GM19043 (cell line): ENCODE measurements around the gene NR2E1.

Experiments
- ATAC-seq: cut with Tn5 transposase; IDR thresholded peaks from one replicate; pipeline ENCODE4 v1.9.1; 2021; ENCODE audit warnings: low read depth; ENCODE audit not compliant: unreplicated experiment

NR2E1 gene

DNA sequence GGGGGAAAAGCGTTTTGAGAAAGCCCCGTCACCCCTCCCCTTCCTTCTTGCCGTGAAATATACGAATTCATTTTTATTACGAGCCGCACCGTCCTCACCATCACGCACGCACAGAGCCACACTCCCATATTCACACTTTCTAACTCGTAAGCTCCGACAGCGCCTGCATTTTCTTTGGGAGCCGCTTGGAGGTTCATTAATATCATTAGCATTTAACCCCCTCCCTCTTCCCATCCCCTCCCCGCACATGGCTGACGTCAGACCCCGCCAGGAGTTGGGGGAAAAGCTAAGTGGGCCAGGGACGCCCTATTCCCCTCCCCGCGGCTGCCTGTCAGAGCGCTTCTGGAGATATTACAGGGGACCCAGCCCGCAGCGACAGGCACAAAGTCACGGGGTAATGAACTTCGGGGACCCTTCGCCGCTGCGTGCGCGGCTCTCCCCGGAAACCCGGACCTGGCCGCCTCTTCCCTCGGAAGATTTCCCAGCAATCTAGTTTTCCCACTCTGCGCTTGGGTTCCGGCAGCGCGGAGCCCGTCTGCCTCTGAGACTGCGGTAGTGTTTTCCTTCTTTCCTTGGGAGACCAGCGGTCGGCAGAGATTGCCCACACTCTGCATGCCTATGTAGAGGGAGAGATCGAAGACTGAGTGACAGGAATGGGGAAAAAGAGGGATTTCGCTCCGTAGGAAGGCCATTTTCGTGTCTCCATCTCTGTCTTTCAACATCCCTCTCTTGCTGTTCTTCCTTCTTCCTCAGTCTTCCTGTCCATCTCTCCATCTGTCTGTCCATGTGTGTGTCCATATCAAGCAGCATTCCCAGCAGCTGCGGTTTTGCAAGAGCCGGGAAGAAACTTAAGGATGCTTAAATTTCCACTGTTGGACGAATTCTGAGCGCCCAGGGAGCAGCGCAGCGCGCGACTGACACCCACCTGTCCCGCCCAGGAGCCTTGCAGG is at the start of gene NR2E1:
Gene NR2E1 (plus strand): TSS at position 309 of the 950 bp plus-strand sequence. CDS start 744 bp downstream, outside the sequence.
- ATAC-seq, result no peak

DNA sequence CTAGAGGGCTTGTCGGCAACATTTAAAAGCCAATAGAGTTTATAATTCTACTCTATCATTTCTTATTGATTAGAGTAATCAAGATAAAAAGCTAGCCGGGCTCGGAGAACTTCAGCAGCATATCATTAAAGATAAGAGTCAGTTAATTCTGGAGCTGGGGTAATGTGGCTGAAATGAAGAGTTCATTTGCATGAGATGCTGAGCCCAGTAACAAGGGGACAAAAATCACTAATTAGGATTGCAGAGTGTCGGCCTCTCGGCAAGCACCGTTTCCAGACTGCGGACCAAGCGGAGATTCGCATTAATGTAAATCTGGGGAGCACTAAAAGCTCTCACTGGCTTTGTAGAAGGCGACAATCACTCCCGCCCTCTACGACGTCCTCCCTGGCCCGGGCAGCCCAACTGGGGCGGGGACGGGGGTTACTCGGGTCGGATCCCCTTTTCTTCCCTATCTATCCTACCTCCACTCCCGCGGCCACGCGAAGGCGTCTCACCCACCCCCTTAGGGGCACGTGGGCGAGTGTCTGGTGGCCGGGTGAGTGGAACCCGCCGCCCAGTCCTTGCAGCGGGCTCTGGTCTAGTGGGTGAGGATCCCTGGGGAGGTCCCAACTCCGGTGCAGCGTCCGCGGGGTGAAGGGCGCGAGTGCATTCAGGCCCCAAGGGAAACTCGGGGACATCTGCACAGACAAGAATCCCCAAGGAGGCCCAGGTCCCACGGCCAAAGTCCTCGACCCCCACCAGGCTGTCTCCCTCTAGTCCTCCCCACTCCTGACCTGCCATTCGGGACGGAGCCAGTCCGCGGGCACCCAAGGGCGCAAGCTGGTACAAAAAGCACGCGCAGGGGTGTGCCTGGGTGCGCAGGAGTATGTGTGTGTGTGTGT is 49.0 kb upstream of the NR2E1 start:
- ATAC-seq, result no peak

DNA sequence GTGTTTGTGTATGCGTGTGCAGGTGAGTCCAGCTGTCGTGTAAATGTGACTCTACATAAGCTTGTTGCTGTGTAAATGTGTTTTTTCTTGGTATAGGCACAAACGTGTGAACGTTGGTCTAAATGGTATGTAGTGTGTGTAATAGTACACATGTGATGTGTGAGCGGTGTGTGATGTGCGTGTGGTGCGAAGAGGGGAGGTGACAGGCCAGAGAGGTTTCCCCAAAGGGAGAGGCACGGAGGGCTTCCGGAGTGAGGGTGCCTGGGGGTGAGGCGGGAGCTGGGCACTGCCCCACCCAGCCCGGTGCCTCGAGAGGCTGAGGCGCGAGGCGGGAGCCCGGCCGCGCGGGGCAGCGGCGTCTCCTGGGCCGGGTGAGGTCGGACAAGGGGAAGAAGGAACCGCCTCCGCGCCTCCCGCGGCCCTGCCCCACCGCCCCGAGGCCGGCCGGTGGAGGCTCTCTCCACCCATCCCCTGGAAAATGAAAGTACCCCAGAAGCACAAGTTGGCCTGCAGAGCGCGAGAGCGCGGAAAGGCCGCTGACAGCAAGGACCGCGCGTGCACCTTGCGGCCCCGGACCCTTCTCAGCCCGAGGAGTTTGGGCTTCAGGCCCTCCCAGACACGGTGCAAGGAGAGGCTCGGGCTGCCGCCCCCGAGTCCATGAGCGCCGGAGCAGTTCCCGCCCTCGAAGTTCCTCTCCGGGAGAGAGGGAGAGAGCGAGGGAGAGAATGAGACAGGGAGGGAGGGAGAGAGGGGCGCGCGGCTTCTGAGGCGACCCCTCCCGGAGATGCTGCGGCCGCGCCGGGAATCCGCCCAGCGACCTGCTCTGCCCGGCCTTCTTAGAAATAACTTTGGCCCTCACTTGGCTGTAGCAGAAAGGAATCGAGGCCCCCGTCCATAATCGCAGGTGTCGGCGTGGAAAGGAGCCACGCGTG is 48.1 kb upstream of the NR2E1 start:
- no peak for ATAC-seq

DNA sequence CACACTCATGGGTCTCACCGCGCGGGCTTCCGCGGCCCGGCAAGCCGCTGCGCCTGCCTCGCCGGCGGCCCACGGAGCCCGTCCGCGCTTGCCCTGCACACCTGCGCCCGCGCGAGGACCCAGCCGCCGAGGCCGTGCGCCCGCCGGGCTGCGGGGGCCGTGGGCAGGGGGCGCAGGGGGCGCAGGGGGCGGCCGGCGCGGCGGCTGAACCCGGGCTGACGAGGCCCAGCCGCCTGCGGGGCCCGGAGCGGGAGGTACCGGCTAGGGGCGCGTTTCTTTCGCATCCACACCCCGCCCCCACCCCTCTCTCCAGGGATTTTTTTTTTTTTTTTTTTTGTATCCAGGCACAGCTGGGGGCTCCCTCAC is 47.5 kb upstream of the NR2E1 start:
- ATAC-seq, result no peak

DNA sequence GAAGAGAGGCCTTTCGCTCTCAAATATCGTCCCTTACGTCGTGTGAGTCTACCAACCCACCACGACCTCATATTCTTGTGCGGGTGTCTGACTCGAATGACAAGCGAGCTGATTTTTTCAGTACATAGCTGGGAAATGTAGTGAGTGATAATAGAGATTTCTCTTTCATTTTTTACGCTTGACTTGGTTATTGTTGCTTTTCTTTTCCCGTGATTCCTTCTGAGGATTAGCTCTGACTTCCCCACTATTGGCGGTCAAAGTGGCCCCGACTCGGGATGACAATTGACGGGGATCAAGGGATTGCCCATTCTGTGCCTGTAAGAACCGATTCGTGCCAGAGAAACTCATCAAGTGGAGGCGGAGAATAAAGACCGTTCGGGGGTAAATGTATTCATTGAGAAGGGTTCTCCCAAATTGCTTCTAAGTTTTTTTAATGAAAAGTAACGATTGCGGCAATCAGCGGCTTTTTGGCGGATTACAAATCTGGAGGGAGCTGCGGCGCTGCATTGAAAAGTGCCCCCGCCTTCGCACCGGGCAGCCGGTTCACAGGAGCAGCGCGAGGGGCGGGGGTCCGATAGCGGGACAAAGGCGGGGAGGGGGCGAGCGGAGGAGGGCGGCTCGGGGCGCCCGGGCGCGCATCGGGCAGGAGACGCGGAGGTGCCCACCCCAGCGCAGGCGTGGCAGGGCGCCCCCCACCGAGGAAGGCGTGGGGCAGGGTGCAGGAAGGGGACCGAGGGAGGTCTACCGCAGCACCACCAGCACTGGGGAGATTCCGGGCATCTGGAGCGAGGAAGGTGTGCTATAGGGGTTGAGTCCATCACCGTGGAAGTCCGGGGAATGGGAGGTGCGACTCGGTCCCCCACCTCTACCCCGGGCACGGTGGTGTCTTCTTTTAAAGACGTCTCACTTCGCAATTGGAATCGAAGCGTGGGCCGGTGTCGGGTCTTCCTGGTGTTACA is 46.7 kb upstream of the NR2E1 start:
- no peak for ATAC-seq

DNA sequence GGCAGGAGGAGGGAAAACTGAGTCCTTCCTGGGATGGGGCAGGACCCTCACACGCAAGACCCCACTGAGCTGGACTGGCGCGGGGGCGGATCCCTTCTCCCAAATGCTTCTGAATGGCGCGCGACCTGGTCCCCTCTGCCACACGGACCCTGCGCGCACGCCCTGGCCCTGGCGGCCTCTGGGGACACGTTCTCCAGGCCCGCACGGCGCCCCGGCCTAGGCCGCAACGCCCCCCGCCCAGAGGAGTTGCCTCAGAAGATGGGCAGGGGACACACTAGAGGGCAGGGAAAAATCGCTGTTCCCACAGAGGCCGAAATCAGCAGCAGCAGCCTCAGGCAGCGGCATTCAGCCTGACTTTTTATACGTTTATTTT is 46.1 kb upstream of the NR2E1 start:
- no peak for ATAC-seq

DNA sequence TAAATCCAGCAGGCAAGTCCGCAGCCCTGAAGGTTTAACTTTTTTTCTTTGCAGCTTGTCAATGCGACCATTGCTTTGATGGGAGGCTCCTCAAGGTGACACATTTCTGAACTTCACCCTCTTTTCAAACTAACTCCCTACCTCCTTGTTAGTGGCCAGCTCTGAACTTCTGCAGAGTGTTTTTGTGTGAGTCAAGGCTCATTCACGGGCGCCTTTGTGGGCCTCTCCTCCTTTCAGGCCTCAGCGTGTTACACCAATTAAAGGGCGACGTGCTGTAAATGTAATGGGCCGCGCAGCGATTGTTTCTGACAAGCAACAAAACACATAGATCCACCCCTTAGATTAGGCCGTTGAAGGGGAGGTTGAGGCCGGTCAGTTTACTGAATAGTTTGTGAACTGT is 45.5 kb upstream of the NR2E1 start:
- ATAC-seq, result no peak

DNA sequence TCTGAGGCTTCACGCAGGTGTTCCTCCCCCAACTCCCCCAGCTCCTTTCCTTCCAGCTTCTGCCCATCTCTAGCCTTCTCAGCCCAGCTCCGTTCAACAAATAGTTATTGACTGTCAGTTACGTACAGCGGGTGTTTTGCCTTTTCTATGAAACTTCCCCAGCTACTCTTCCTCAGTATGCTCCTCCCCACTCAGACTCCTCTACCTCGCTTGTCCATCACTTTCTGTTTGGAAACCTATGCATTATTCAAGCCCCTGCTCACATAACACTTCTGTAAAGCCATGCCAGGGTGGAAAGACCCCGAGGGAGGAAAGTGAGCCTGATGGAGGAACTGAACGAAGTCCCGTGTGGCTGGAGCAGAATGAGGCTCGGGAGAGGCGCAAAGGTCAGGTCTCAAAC is 44.2 kb upstream of the NR2E1 start:
- ATAC-seq, result no peak

DNA sequence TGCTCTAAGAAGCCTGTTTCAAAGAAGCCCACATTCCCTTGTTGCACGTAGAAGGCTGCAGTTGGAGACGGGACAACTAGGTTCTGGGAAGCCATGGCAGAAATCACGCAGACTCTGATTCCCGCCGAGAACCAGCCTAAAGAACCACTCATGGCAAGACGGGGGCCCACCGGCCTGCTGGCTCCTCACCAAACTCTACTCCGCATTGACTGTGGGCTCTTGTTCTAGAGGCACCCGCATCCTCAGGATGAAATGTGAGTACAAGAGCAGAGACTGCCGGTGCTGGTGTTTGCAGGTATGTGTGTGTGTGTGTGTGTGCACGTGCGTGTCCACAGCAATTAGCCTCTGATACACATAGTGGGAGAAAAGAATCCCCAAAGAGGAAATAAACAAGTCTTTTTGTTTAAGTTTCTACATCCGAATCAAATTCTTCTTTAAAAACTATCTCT is 42.3 kb upstream of the NR2E1 start:
- ATAC-seq, result no peak

DNA sequence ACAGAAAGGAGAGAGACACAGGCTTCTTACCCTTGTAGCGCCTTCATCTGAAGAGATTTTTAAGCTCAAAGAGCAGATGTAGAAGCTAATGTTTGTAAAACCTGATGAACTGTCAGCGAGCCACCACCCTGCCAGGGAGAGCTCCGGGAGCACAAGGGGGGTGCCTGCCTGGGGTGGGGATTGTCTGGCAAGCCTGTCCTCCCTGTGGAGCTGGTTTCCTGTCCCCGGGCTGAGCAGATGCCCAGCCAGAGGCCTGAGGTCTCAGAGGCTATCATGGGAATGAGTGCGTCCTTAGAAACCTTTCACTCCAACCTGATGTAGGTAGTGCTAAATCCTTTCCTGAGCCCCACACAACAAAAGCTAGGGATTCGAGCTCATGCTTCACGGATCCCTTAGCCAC is 41.9 kb upstream of the NR2E1 start:
- ATAC-seq, result no peak

DNA sequence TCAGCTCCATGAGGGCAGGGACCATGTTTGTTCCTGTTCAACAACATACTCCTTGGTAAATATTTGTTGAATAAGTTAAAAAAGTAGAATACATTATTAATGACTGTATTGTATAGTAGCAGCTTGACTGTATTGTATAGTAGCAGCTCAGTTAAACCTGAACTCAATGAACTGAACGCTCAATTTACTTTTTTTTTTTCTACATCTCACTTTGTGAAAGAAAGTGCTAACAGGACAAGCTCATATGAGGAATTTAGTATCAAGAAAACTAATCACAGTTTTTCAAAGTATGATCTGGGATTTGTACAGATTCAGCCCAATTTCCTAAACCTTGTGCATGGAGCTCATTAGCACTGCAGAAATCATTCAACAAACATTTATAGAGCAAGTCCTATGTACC is 38.8 kb upstream of the NR2E1 start:
- ATAC-seq, result no peak

DNA sequence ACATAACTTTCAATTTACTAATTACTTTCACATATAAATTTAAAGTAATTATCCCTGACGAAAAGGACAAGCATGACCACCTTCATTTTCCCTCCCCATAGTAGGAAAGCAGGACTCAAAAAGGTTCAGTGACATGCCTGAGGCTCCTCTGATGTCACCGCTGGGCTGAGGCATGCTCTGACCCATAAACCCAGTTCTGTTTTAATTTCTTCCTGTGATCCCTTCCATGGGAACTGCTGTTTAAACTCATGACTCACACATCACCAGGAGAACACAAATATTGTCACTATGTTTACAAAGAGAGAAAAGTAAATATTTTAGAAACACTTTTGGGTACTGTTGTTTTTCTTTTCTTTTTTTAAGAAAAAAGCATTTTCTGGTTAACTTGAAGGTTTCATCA is 38.0 kb upstream of the NR2E1 start:
- no peak for ATAC-seq

DNA sequence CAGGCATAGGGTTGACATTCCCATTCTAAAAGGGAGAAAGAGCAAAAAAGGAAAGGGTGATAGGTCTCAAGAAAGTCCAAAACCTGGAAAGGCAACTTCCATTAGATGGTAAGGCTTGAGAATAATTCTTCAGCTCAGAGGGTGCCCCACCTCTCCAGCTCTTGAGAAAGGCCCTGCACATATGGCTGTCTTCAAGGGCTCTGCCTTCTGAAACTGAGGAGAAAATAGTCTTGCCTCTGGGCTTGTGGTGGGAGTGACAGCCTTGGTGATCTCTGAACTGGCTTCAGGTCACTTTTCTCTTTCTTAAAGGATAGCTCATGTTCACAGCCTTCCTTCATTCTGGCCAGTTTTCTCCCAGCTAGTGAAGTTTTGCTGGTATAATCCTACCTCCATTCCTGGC is 35.6 kb upstream of the NR2E1 start:
- ATAC-seq, result no peak

DNA sequence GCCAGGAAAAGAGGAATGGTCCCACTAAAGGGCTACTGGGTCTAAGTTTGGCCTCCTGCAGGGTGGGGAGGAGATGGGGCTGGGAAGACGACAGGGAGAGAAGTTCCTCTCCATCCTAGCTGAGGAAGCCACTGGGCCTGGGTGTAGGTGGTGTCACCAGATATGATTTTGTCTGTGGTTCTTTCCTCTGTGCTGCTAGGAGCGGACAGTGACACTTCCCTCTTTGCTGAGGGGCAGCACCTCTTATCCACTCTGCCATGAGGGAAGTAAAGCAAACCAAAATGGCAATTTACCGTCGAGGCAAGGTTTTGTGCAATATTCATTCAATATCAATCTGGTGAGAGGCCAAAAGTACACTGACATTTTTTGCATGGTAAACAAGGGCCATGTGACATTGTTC is 33.0 kb upstream of the NR2E1 start:
- no peak for ATAC-seq

DNA sequence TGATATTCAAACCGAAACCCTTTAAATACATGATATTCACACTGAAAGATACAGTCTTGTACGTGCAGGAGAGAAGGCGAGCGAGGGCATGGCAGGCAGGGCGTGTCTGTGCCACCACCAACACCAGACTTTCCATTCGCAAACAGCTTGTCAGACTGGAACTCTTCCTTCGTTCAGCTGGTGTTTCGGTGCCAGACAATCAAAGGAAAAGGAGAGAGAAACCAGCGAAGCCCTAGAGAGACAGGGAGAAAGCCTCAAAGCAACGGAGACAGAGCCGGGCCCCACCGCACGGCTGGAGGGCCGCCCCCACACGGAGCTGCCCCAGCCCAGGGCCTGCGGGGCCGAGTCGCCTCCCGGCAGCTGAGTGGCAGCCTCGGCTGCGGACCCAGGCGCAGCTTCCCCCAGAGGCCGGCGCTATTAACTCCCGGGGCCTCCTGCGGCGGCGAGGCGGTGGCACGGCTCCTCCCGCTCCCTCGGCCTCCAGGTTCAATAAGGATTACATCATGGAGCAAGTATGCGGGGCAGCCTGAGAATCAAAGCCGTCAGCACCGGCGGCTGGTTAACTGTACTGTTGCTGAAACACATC is 32.1 kb upstream of the NR2E1 start:
- ATAC-seq, result no peak

DNA sequence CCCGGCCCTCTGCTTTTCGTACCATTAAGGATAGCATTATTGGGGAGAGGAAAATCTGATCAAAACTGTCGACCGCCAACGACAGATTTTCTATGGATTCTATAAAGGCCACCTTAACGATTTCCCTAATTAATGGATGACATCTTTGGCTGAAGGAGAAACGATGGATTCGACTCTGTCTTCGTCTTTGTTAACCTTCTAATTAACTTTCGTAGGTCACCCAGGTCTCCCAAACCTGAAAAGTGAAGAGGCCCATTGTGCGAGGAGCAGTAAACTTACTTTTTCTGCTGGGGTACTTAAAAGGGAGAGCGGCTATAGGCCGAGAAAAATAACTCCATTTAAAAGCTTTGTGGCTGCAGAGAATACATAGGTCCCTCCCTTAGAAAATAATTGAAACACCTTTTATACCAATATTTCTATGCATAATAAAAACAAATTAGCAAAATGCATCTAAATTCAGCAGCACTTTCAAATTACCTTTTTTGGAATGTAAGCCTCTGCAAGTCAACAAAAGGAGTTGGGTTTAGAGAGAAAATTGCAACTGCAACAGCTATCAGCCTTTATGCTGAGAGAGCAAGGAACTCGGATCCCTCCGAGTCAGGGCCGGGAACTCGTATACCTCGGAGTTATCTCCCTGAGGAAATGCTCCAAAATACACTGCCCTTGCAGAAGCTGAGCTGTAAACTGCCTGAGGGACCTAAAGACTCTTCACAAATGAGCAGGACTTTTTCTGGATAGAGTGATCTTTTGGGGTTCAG is 31.4 kb upstream of the NR2E1 start:
- ATAC-seq, result no peak

DNA sequence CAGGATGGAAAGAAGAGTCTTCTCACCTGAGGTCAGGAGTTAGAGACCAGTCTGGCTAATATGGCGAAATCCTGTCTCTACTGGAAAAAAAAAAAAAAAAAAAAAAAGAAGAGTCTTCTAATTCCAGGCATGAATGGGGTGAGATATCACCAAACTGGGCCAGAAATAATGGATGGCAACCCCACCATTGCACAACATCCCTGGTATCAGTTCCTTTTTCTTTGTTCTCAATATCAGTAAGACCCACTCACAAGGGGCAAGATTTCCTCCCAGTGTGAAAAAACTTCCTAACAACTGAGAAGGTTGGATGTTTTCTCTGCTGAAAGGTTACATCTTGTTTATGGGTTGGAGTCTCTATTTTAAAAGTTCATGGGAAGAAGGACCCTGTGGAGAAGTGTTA is 23.6 kb upstream of the NR2E1 start:
- ATAC-seq, result no peak

DNA sequence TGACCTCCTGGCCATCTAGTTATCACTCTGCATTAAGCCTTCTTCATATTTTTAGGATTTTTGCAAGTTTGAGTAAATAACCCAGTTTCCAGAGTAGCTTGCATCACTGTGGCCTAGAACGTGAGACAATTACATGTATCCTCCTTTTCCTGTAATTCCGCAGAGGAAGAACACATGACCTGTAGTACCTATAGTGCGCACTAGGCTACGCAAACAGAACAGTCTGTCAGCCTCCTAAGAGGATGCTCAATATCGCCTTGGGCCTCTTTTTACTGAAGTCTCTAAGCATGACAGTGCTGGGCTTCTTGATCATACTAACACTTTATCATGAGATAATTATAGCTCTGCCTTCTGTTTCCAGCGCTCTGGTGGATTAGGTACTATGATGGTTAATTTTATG is 20.2 kb upstream of the NR2E1 start:
- no peak for ATAC-seq
